ENCODE measurements around the gene FAM200A. TPM values are rescaled to one million over a fixed set of nuclear protein-coding genes. Genes with fewer than 3 reads are reported as not detected.

The FAM200A gene
- total RNA-seq, 1 donor from 2014 or later = 21.1 TPM

DNA sequence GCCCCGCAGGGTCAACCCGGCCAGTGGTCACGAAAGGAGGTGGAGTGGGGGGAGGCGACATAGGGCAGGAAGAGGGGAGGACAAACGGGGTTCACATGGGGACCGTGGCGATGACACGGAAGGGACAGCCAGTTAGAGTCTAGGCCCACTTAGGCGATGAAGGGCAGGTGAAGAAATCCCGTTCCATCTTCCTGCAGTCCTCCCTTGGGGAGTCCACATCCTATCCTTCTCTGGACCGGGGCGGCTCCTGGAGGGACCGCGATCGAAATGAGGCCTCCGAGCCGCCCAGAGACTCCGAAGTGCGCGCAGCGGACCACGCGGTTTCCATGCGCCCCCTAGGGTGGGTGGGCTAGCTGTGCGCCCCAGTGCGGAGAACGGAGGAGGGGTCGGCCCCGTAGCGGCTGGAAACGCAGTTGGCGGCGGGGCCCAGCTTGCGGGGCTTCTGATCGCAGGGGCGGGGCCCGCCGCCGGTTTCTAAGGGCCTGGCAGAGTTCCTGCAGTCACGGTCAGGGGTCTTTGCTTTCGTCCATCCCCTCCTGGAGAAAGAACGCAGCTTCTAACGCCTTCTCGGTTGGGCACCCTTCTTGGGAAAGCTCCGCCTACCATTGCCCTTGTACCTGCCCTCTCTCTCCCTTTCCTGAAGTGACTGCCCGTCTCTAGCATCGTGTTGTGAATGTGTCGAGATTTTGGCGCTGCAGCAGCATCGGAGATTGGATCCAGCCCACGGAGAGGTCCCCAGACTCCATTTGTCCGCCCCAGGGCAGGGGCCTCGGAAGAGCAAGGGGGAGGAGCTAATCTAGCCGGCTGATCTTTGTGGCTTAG, 28.3 kb upstream of the FAM200A start:
- Histone ChIP-seq H3K27ac (no peak overlapping the region), H3F3A (ENCODE audit: low read depth) (peaks cover 42% of the 10 kb centered on the region), H3K9me3 (ENCODE audit: low read depth) (no peaks in the 10 kb centered on the region), H4K20me1 (ENCODE audit: low read depth) (peaks cover 11% of the 10 kb centered on the region), H3K79me2 (ENCODE audit: low read depth) (no peaks in the 10 kb centered on the region), H2AFZ (replicated peaks) (peak overlapping the region; percentile 97), H3K4me3 (peak overlapping the region; percentile 66), H3K4me1 (no peaks in the 10 kb centered on the region), H3K27me3 (no peaks in the 10 kb centered on the region), H3K4me2 (peak overlapping the region; percentile 93), H3K36me3 (no peaks in the 10 kb centered on the region), H3K9ac (peak overlapping the region; percentile 9)
- H3K9me3 Mint-ChIP-seq = no peaks in the 10 kb centered on the region
- H3K4me3 Mint-ChIP-seq = peak overlapping the region; percentile 93
- H3K27me3 Mint-ChIP-seq (ENCODE audit: insufficient read depth, low read depth) = peaks cover 2% of the 10 kb centered on the region
- peaks cover 9% of the 10 kb centered on the region for H3K4me1 Mint-ChIP-seq
- TF ChIP-seq EZH2 (IDR thresholded peaks at IDR 0.05) = no peak
- TF ChIP-seq, protein P1, sequence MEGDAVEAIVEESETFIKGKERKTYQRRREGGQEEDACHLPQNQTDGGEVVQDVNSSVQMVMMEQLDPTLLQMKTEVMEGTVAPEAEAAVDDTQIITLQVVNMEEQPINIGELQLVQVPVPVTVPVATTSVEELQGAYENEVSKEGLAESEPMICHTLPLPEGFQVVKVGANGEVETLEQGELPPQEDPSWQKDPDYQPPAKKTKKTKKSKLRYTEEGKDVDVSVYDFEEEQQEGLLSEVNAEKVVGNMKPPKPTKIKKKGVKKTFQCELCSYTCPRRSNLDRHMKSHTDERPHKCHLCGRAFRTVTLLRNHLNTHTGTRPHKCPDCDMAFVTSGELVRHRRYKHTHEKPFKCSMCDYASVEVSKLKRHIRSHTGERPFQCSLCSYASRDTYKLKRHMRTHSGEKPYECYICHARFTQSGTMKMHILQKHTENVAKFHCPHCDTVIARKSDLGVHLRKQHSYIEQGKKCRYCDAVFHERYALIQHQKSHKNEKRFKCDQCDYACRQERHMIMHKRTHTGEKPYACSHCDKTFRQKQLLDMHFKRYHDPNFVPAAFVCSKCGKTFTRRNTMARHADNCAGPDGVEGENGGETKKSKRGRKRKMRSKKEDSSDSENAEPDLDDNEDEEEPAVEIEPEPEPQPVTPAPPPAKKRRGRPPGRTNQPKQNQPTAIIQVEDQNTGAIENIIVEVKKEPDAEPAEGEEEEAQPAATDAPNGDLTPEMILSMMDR (IDR thresholded peaks at IDR 0.05) = peak; percentile 71
- peak overlapping the region; percentile 98 for H3K27ac Mint-ChIP-seq
- H3K36me3 Mint-ChIP-seq = no peaks in the 10 kb centered on the region
- DNase-seq (ENCODE audit: low spot score) = peak; percentile 88

DNA sequence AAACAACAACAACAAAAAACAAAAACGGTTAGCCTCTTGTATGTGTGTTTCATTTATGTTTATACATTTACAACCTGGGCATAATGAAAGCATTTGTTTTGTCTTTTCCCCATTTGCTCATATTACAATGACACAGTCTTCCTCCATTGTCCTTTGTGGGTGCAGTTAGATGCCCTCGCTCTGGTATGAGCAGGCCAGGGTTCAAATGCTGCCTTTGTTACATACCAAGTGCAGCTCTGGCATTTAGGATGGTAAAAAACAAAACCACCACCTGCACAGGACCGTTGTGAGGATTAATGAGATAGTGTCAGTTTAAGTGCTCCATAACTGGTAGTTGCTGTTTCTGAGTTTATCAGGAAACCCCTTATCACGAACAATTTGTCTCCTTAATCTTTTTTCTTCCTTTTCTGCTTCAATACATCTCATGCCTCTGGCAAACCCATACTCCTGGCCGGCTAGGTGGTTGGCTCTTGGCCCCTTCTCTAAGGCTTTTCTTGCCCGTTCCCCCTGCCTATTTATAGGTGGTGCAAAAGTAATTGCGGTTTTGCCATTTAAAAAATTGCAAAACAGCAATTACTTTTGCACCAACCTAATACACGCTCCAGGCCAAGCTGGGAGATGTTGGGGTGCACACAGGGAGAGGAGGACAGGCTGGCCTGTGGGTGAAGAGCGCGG, 27.5 kb upstream of the FAM200A start:
- no peaks in the 10 kb centered on the region for H3K9me3 Mint-ChIP-seq
- Histone ChIP-seq H3K27ac (no peak overlapping the region), H3K4me1 (no peaks in the 10 kb centered on the region), H3F3A (ENCODE audit: low read depth) (peaks cover 42% of the 10 kb centered on the region), H3K27me3 (no peaks in the 10 kb centered on the region), H3K4me3 (peak overlapping the region; percentile 66), H3K4me2 (peak overlapping the region; percentile 93), H3K79me2 (ENCODE audit: low read depth) (no peaks in the 10 kb centered on the region), H3K36me3 (no peaks in the 10 kb centered on the region), H3K9me3 (ENCODE audit: low read depth) (no peaks in the 10 kb centered on the region), H4K20me1 (ENCODE audit: low read depth) (peaks cover 11% of the 10 kb centered on the region), H3K9ac (no peak overlapping the region), H2AFZ (replicated peaks) (peak overlapping the region; percentile 97)
- H3K27ac Mint-ChIP-seq = no peak overlapping the region
- H3K4me1 Mint-ChIP-seq = peaks cover 9% of the 10 kb centered on the region
- H3K4me3 Mint-ChIP-seq = peak overlapping the region; percentile 93
- TF ChIP-seq EZH2phosphoT487 (IDR thresholded peaks at IDR 0.05) (no peak), EZH2 (IDR thresholded peaks at IDR 0.05) (no peak)
- TF ChIP-seq, protein P1 (IDR thresholded peaks at IDR 0.05) = no peak
- no peak for DNase-seq (ENCODE audit: low spot score)
- H3K36me3 Mint-ChIP-seq = no peaks in the 10 kb centered on the region
- H3K27me3 Mint-ChIP-seq (ENCODE audit: insufficient read depth, low read depth) = peaks cover 2% of the 10 kb centered on the region

DNA sequence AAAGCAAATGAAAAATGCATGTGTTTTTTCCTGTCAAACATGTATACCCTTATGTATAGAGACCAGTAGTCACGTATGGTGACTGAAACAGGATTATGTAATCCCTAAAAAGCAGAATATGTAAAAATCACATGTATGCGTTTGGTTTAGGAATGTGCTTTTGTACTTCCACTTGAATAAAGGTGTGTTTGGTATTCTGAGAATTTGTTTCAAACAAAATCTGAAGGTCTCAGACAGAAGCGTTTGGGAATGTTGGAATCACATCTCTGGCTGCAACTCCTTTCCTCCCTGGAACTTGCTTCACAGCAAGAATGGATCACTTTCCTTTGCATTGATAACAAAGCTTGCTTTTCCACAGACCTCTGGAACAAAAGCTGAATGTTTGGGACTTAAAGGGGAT, 24.3 kb upstream of the FAM200A start:
- DNase-seq (ENCODE audit: low spot score) = no peak
- peaks cover 2% of the 10 kb centered on the region for H3K27me3 Mint-ChIP-seq (ENCODE audit: insufficient read depth, low read depth)
- H3K36me3 Mint-ChIP-seq = peaks cover 12% of the 10 kb centered on the region

More for the DNA sequence above, 24.3 kb upstream of the FAM200A start:
- no peaks in the 10 kb centered on the region for H3K36me3 ChIP-seq
- no peaks in the 10 kb centered on the region for H3K4me1 ChIP-seq
- no peaks in the 10 kb centered on the region for H3K9me3 ChIP-seq (ENCODE audit: low read depth)
- H3K4me2 ChIP-seq = no peak overlapping the region
- Mint-ChIP-seq H3K4me3 (no peak overlapping the region), H3K4me1 (peaks cover 8% of the 10 kb centered on the region), H3K27ac (no peak overlapping the region), H3K9me3 (no peaks in the 10 kb centered on the region)
- H3K27ac ChIP-seq = no peak overlapping the region
- H3F3A ChIP-seq (ENCODE audit: low read depth) = peaks cover 40% of the 10 kb centered on the region
- peak overlapping the region; percentile 23 for H3K9ac ChIP-seq
- H3K79me2 ChIP-seq (ENCODE audit: low read depth) = no peaks in the 10 kb centered on the region
- H2AFZ ChIP-seq (replicated peaks) = no peak overlapping the region
- no peaks in the 10 kb centered on the region for H3K27me3 ChIP-seq
- TF ChIP-seq EZH2 (IDR thresholded peaks at IDR 0.05) (no peak), EZH2phosphoT487 (IDR thresholded peaks at IDR 0.05) (no peak)
- TF ChIP-seq, protein P1 (IDR thresholded peaks at IDR 0.05) = no peak
- H4K20me1 ChIP-seq (ENCODE audit: low read depth) = peaks cover 11% of the 10 kb centered on the region
- no peak overlapping the region for H3K4me3 ChIP-seq
